H1 (cell line): Measurements from ENCODE around the gene TMEM127. TPM values are rescaled to one million over a fixed set of nuclear protein-coding genes. Genes with fewer than 3 reads are reported as not detected.
A peak's percentile ranks its signal among the peaks of the same experiment; 100 is the strongest.

Experiments
- CTCF ChIA-PET: fragments of 300-600 bp; sonication (Branson Sonifier 250); formaldehyde crosslinking; loops from one replicate; lab custom pipeline; 2021; ENCODE audit not compliant: partially characterized antibody; lab: Charles Lee
- POLR2A ChIA-PET: fragments of 300-600 bp; sonication (Branson Sonifier 250); formaldehyde crosslinking; loops from one replicate; lab custom pipeline; 2021; ENCODE audit warnings: inconsistent platforms; ENCODE audit not compliant: partially characterized antibody; lab: Charles Lee
- DNase-seq, 2 experiments: peaks; one replicate each; pipeline versions ENCODE4 v3.0.0 to v3.0.0-alpha.2; 2010 to 2022; ENCODE audit warnings: low spot score in 2 of 2, low read depth in 1 of 2, mixed read lengths in 1 of 2
- FAIRE-seq: peaks from 2 replicates; lab custom pipeline; 2011; peaks lifted over from hg19 to GRCh38; lab: Jason Lieb, UNC
- H2AFZ ChIP-seq: 2 replicates; pipeline ENCODE4 v1.8.1; 2012; ENCODE audit warnings: low read length, inconsistent platforms
- H2AK5ac ChIP-seq: 2 replicates; pipeline ENCODE4 v1.6.1; 2013; ENCODE audit warnings: low read depth, low read length
- H2BK120ac ChIP-seq: replicated peaks from 2 replicates; pipeline ENCODE3; 2013; ENCODE audit warnings: low read depth, low read length, inconsistent platforms
- H2BK12ac ChIP-seq: 2 replicates; pipeline ENCODE4 v1.6.1; 2013; ENCODE audit warnings: low read depth, low read length
- H2BK15ac ChIP-seq: 2 replicates; pipeline ENCODE4 v1.6.1; 2013; ENCODE audit warnings: low read length
- H2BK20ac ChIP-seq: 2 replicates; pipeline ENCODE4 v1.6.1; 2013; ENCODE audit warnings: low read length
- H2BK5ac ChIP-seq: 2 replicates; pipeline ENCODE4 v1.6.1; 2013; ENCODE audit warnings: low read depth, low read length
- H3K14ac ChIP-seq: 2 replicates; pipeline ENCODE4 v1.6.1; 2013; ENCODE audit warnings: inconsistent platforms; ENCODE audit not compliant: insufficient read length
- H3K18ac ChIP-seq: 2 replicates; pipeline ENCODE4 v1.6.1; 2013; ENCODE audit warnings: low read length; ENCODE audit errors: extremely low read depth
- H3K23ac ChIP-seq: 2 replicates; pipeline ENCODE4 v1.6.1; 2013; ENCODE audit warnings: inconsistent platforms; ENCODE audit not compliant: insufficient read length
- H3K23me2 ChIP-seq: 2 replicates; pipeline ENCODE4 v1.6.1; 2013; ENCODE audit warnings: low read depth, low read length
- H3K27ac ChIP-seq: 2 replicates; pipeline ENCODE4 v1.6.1; 2011; ENCODE audit warnings: low read depth, low read length, inconsistent platforms
- H3K27me3 ChIP-seq, 4 experiments: replicated peaks in 1 of 4; 1 replicate in 1 of 4; 2 replicates in 3 of 4; pipeline versions ENCODE4 v1.6.1 to v1.8.1; 2011 to 2013; ENCODE audit warnings: low read length in 3 of 4, mild to moderate bottlenecking in 3 of 4, inconsistent platforms in 2 of 4, mixed read lengths in 2 of 4, moderate library complexity in 1 of 4; ENCODE audit not compliant: control insufficient read depth in 3 of 4, insufficient read depth in 3 of 4; ENCODE audit errors: extremely low read depth in 1 of 4
- H3K36me3 ChIP-seq, 4 experiments: 2 replicates each; pipeline versions ENCODE4 v1.6.1 to v1.8.1; 2011 to 2013; ENCODE audit warnings: mild to moderate bottlenecking in 4 of 4, low read length in 3 of 4, moderate library complexity in 2 of 4, control low read depth in 1 of 4, inconsistent platforms in 1 of 4; ENCODE audit not compliant: insufficient read depth in 4 of 4, control insufficient read depth in 2 of 4
- H3K4ac ChIP-seq: replicated peaks from 2 replicates; pipeline ENCODE3; 2013; ENCODE audit warnings: low read length, low read depth, mixed read lengths, inconsistent platforms; ENCODE audit not compliant: insufficient read length
- H3K4me1 ChIP-seq, 4 experiments: replicated peaks in 1 of 4; 1 replicate in 1 of 4; 2 replicates in 3 of 4; pipeline versions ENCODE4 v1.6.1 to v1.8.1; 2011 to 2013; ENCODE audit warnings: low read length in 3 of 4, inconsistent platforms in 2 of 4, mixed read lengths in 1 of 4; ENCODE audit not compliant: insufficient read depth in 4 of 4, control insufficient read depth in 3 of 4
- H3K4me2 ChIP-seq, 2 experiments: 2 replicates each; pipeline versions ENCODE4 v1.6.1 to v1.8.1; 2011 to 2013; ENCODE audit warnings: low read depth in 2 of 2, low read length in 2 of 2, control low read depth in 1 of 2, inconsistent platforms in 1 of 2, mild to moderate bottlenecking in 1 of 2; ENCODE audit not compliant: insufficient read depth in 1 of 2
- H3K4me3 ChIP-seq, 4 experiments: fragments of 200-600, 300-600 bp in 1 of 4; sonication (generic), shearing (Covaris generic), sonication (Bioruptor Twin) in 1 of 4; 2 replicates each; pipeline versions ENCODE4 v1.5.1 to v1.8.1; 2011 to 2016; ENCODE audit warnings: low read length in 4 of 4, low read depth in 3 of 4, control low read depth in 2 of 4, inconsistent platforms in 2 of 4, mild to moderate bottlenecking in 2 of 4, mixed read lengths in 1 of 4, moderate library complexity in 1 of 4; ENCODE audit not compliant: insufficient read depth in 2 of 4; ENCODE audit errors: extremely low read depth in 1 of 4
- H3K56ac ChIP-seq: replicated peaks from 2 replicates; pipeline ENCODE3; 2013; ENCODE audit warnings: low read depth, mild to moderate bottlenecking, mixed read lengths, low read length, inconsistent platforms; ENCODE audit not compliant: insufficient read length
- H3K79me1 ChIP-seq: 2 replicates; pipeline ENCODE4 v1.6.1; 2013; ENCODE audit warnings: low read depth, low read length, control low read depth
- H3K79me2 ChIP-seq, 2 experiments: 2 replicates each; pipeline versions ENCODE4 v1.6.1 to v1.8.1; 2012 to 2013; ENCODE audit warnings: low read length in 2 of 2, mild to moderate bottlenecking in 2 of 2, inconsistent platforms in 1 of 2; ENCODE audit not compliant: insufficient read depth in 2 of 2, control insufficient read depth in 1 of 2
- H3K9ac ChIP-seq, 4 experiments: replicated peaks in 1 of 4; 1 replicate in 1 of 4; 2 replicates in 3 of 4; pipeline versions ENCODE4 v1.6.1 to v1.8.1; 2011 to 2013; ENCODE audit warnings: low read depth in 3 of 4, low read length in 3 of 4, control low read depth in 2 of 4, mild to moderate bottlenecking in 2 of 4, moderate library complexity in 2 of 4, inconsistent platforms in 1 of 4; ENCODE audit errors: extremely low read depth in 1 of 4
- H3K9me3 ChIP-seq, 2 experiments: 2 replicates each; pipeline versions ENCODE4 v1.6.1 to v1.8.1; 2012 to 2013; ENCODE audit warnings: mild to moderate bottlenecking in 2 of 2, moderate library complexity in 2 of 2, control low read depth in 1 of 2, inconsistent platforms in 1 of 2, low read depth in 1 of 2, low read length in 1 of 2, mixed read lengths in 1 of 2; ENCODE audit not compliant: insufficient read depth in 2 of 2
- H4K20me1 ChIP-seq, 2 experiments: replicated peaks in 1 of 2; 2 replicates each; pipeline versions ENCODE3 to v1.8.1; 2011 to 2013; ENCODE audit warnings: inconsistent platforms in 2 of 2, low read length in 2 of 2, mild to moderate bottlenecking in 1 of 2; ENCODE audit not compliant: insufficient read depth in 2 of 2, control insufficient read depth in 1 of 2
- H4K5ac ChIP-seq: 2 replicates; pipeline ENCODE4 v1.6.1; 2013; ENCODE audit warnings: low read length, low read depth, mixed read lengths, inconsistent platforms; ENCODE audit not compliant: insufficient read length
- H4K8ac ChIP-seq: 2 replicates; pipeline ENCODE4 v1.8.0; 2013; ENCODE audit warnings: mild to moderate bottlenecking, moderate library complexity, low read length, inconsistent platforms; ENCODE audit not compliant: insufficient read depth; ENCODE audit errors: extremely low read depth
- H4K91ac ChIP-seq: replicated peaks from 2 replicates; pipeline ENCODE3; 2013; ENCODE audit warnings: low read length, mixed read lengths, inconsistent platforms; ENCODE audit not compliant: insufficient read length
- CTCF ChIP-seq, 3 experiments: IDR thresholded peaks; 1 replicate in 2 of 3; 2 replicates in 1 of 3; pipeline versions ENCODE4 v1.5.1 to v1.6.1; 2011; ENCODE audit warnings: low read length in 3 of 3, mild to moderate bottlenecking in 3 of 3, inconsistent platforms in 2 of 3, low read depth in 1 of 3, moderate library complexity in 1 of 3; ENCODE audit not compliant: insufficient read depth in 1 of 3; ENCODE audit errors: control extremely low read depth in 1 of 3
- RAD21 ChIP-seq, 2 experiments: IDR thresholded peaks in 1 of 2; conservative IDR thresholded peaks in 1 of 2; 2 replicates each; pipeline ENCODE4 v1.6.1; 2011; ENCODE audit warnings: low read depth in 2 of 2, low read length in 2 of 2, improper control_type of control experiment in 1 of 2, inconsistent platforms in 1 of 2, mild to moderate bottlenecking in 1 of 2, moderate library complexity in 1 of 2
- SP1 ChIP-seq: IDR thresholded peaks from 2 replicates; pipeline ENCODE4 v1.6.1; 2011; ENCODE audit warnings: low read depth, low read length
- WGBS, 2 experiments: shearing (Covaris generic) in 1 of 2; methylation state at CpG; one replicate each; pipeline versions ENCODE4 v1.1.6 to v1.1.7; 2013 to 2015; ENCODE audit warnings: low lambda C conversion rate in 2 of 2, mixed read lengths in 2 of 2, inconsistent platforms in 1 of 2, low coverage in 1 of 2, missing lambda C conversion rate in 1 of 2; ENCODE audit not compliant: insufficient replicate concordance in 2 of 2, insufficient coverage in 1 of 2, insufficient read length in 1 of 2; ENCODE audit errors: extremely low coverage in 1 of 2, missing lambda C conversion rate in 1 of 2; 5-methylcytosine and 5-hydroxymethylcytosine counted together
- polyA plus RNA-seq, 7 experiments: library from polyadenylated mRNA; depleted of rRNA in 3 of 7; stranded (reverse) in 5 of 7; unstranded in 2 of 7; fragments of >200 nt in 5 of 7; fragments of 200-250 nt in 2 of 7; gene quantifications; 1 replicate in 5 of 7; 2 replicates in 1 of 7; 4 replicates in 1 of 7; pipeline versions ENCODE4 v1.2.1 to v1.2.3, GENCODE V29; 2011 to 2013; ENCODE audit warnings: missing spikeins in 2 of 7, mixed read lengths in 2 of 7
- total RNA-seq: library from RNA; stranded (reverse); fragmentation: NEBNext Ultra II Directional; extraction: Animal tissue kit (Norgen Biotek cat#: 25700); gene quantifications from 2 replicates; pipeline ENCODE4 v1.2.1, GENCODE V29; 2021

The TMEM127 gene
- total and polyA plus RNA-seq, 2 of the 8 experiments (the other 6 are each of a cell fraction or from before 2014, with no cell fraction given), result 25.0 to 41.0 TPM

DNA sequence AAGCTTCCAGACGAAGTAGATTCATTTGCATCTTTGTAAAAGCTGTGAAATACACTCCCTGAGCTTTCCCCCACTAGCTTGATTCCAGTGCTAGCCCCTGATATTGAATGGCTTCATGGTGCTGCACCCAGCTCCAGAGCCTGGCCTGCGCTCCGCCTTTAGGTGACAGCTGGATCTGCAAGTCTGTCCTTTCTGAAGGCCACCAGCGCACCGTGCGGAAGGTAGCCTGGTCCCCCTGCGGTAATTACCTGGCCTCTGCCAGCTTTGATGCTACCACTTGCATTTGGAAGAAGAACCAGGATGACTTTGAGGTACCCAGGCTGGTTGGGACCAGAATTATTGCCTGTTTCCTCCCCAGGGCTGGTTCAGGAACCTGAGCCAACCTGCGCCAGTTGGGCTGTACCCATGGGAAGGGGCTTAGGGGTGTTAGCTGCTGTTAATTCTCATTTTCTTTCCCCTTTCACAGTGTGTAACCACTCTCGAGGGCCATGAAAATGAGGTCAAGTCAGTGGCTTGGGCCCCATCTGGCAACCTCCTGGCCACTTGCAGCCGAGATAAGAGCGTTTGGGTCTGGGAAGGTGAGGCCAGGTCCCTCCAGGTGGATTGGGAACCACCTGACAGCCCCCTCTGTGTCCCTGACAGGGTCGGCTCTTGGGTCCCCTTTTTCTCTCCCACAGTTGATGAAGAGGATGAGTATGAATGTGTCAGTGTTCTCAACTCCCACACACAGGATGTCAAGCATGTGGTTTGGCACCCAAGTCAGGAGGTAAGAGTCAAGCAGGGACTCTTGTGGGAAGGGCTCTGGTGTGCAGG lies 1.6 kb upstream of the TMEM127 start:
- no peak overlapping the region for H2BK120ac ChIP-seq
- H3K79me1 ChIP-seq, result peaks cover 11% of the 10 kb centered on the region
- FAIRE-seq, result no peak
- no peak overlapping the region for H2BK15ac ChIP-seq
- H2BK20ac ChIP-seq, result no peak overlapping the region
- no peak overlapping the region for H3K9ac ChIP-seq
- H3K14ac ChIP-seq, result no peak overlapping the region
- no peak overlapping the region for H4K5ac ChIP-seq
- H3K23me2 ChIP-seq, result peaks cover 11% of the 10 kb centered on the region; the same call in 1 of the 2 replicates
- H3K56ac ChIP-seq, result no peak overlapping the region
- DNase-seq, result peak in 1 of 2 experiments; percentile 52
- peak overlapping the region; percentile 31; the same call in 1 of the 2 replicates for H4K8ac ChIP-seq
- peaks cover 0 to 10% (median under 1%) of the 10 kb centered on the region in 4 experiments; a peak in 5 of 7 replicates for H3K4me1 ChIP-seq
- H3K79me2 ChIP-seq, result peaks cover 0 to 30% of the 10 kb centered on the region in 2 experiments; a peak in 3 of 4 replicates
- H3K18ac ChIP-seq, result no peak overlapping the region
- peaks cover 10 to 19% of the 10 kb centered on the region in 2 experiments for H4K20me1 ChIP-seq
- peaks cover 6 to 33% (median 18%) of the 10 kb centered on the region in 4 experiments for H3K36me3 ChIP-seq
- H2BK12ac ChIP-seq, result no peak overlapping the region
- H4K91ac ChIP-seq, result no peak overlapping the region
- WGBS, 2 experiments, result 82% methylated on average over 11 of the region's 12 CpGs; no CpG with 5 or more reads in 1 of the 2 experiments
- POLR2A ChIA-PET, result interaction anchor here (0.7 to 1.7 kb wide), 6 partner anchors 21 to 257 kb away, joined by 3 to 5 read pairs (median 4); partner anchors contain the start of genes ASTL, SNRNP200 and STARD7
- H3K4me2 ChIP-seq, result peak overlapping the region; percentile 85 to 87; a peak in 3 of 4 replicates
- H2BK5ac ChIP-seq, result no peak overlapping the region
- H2AK5ac ChIP-seq, result no peak overlapping the region
- no peaks in the 10 kb centered on the region for H3K9me3 ChIP-seq
- no peaks in the 10 kb centered on the region for H3K27me3 ChIP-seq
- TF ChIP-seq SP1 (no peak), CTCF (IDR thresholded peaks at IDR 0.05; ENCODE audit: control extremely low read depth in 1 of 3, insufficient read depth in 1 of 3, low read depth in 1 of 3, low read length in 3 of 3) (peak; percentile 52 to 70 (median 70)), RAD21 (IDR thresholded peaks at IDR 0.05 in 1 of 2, conservative IDR thresholded peaks at IDR 0.05 in 1 of 2; ENCODE audit: low read depth in 2 of 2, low read length in 2 of 2) (peak; percentile 65 to 72)
- CTCF ChIA-PET, result interaction anchor here (0.6 to 2.4 kb wide), 26 partner anchors 9 to 275 kb away, joined by 3 to 8 read pairs (median 4); partner anchors contain the start of gene ASTL
- H3K4ac ChIP-seq, result no peak overlapping the region
- H3K27ac ChIP-seq, result no peak overlapping the region
- no peak overlapping the region for H3K23ac ChIP-seq
- H2AFZ ChIP-seq, result no peak overlapping the region
- H3K4me3 ChIP-seq, result peak overlapping the region; percentile 69 to 89 (median 80); a peak in 6 of 8 replicates
